Measurements from ENCODE around the gene DUS2.
"Not testable (repeated sequence)": the region's sequence is repeated elsewhere in the genome, so short reads cannot be mapped to it uniquely, and the experiment has no call there.

Gene DUS2

GRCh38 chr16:67992661-67993206 lies 30.4 kb upstream of the DUS2 start:
- no peak for DNase-seq (ENCODE audit: low read depth)
- no peak for TF ChIP-seq CTCF (IDR thresholded peaks at IDR 0.05; ENCODE audit: control insufficient read depth, extremely low read depth, insufficient read depth)
- H3K4me3 ChIP-seq (ENCODE audit: low read depth, low read length), result no peak overlapping the region

GRCh38 chr16:67993207-67994039 lies 29.7 kb upstream of the DUS2 start:
- DNase-seq (ENCODE audit: low read depth), result peak; percentile 25
- H3K4me3 ChIP-seq (ENCODE audit: low read depth, low read length), result no peak overlapping the region
- TF ChIP-seq CTCF (IDR thresholded peaks at IDR 0.05; ENCODE audit: control insufficient read depth, extremely low read depth, insufficient read depth), result peak; percentile 98

GRCh38 chr16:67994040-67994408 lies 29.1 kb upstream of the DUS2 start:
- H3K4me3 ChIP-seq (ENCODE audit: low read depth, low read length); DNase-seq (ENCODE audit: low read depth): not testable (repeated sequence)

GRCh38 chr16:67995423-67995822 lies 27.7 kb upstream of the DUS2 start:
- no peak for TF ChIP-seq CTCF (IDR thresholded peaks at IDR 0.05; ENCODE audit: control insufficient read depth, extremely low read depth, insufficient read depth)

GRCh38 chr16:67996666-67997065 lies 26.4 kb upstream of the DUS2 start:
- TF ChIP-seq CTCF (IDR thresholded peaks at IDR 0.05; ENCODE audit: control insufficient read depth, extremely low read depth, insufficient read depth), result no peak
- H3K4me3 ChIP-seq (ENCODE audit: low read depth, low read length), result no peak overlapping the region
- no peak for DNase-seq (ENCODE audit: low read depth)

More at GRCh38 chr16:67995423-67995822, 27.7 kb upstream of the DUS2 start:
- H3K4me3 ChIP-seq (ENCODE audit: low read depth, low read length), result no peak overlapping the region
- DNase-seq (ENCODE audit: low read depth), result no peak

GRCh38 chr16:67998231-67998778 lies 24.8 kb upstream of the DUS2 start:
- H3K4me3 ChIP-seq (ENCODE audit: low read depth, low read length); DNase-seq (ENCODE audit: low read depth): not testable (repeated sequence)

GRCh38 chr16:67998779-67999688 lies 24.1 kb upstream of the DUS2 start, which contains the start of gene DPEP2:
Gene DPEP2, minus strand, starts transcription at chr16:67999484. Its CDS starts 6,272 bp downstream, at chr16:67993212.
- H3K4me3 ChIP-seq (ENCODE audit: low read depth, low read length); DNase-seq (ENCODE audit: low read depth): not testable (repeated sequence)

- DNase-seq (ENCODE audit: low read depth), result no peak
- H3K4me3 ChIP-seq (ENCODE audit: low read depth, low read length), result no peak overlapping the region
- no peak for TF ChIP-seq CTCF (IDR thresholded peaks at IDR 0.05; ENCODE audit: control insufficient read depth, extremely low read depth, insufficient read depth)
These were observed 23.1 kb upstream of the DUS2 start for GRCh38 chr16:67999985-68000384.

Data from LNCaP clone FGC (cell line).